GM12875 (cell line): ENCODE results near the gene CABP2.
"Not testable (repeated sequence)": the region's sequence is repeated elsewhere in the genome, so short reads cannot be mapped to it uniquely, and the experiment has no call there.

ENCODE experiments used
- H3K4me3 ChIP-seq: one replicate; pipeline ENCODE4 v1.5.1; 2011; ENCODE audit warnings: low read depth, low read length, control low read depth
- TF ChIP-seq, protein P1 (sequence below): IDR thresholded peaks from 2 replicates; pipeline ENCODE4 v1.5.1; 2011; ENCODE audit warnings: low read depth, mild to moderate bottlenecking, control low read depth, inconsistent platforms, low read length, moderate library complexity, borderline replicate concordance; ENCODE audit not compliant: insufficient read depth

Gene CABP2

GRCh38 chr11:67517784-67518552 is 5.3 kb downstream of the CABP2 start:
- H3K4me3 ChIP-seq, result no peak overlapping the region
- TF ChIP-seq, protein P1, sequence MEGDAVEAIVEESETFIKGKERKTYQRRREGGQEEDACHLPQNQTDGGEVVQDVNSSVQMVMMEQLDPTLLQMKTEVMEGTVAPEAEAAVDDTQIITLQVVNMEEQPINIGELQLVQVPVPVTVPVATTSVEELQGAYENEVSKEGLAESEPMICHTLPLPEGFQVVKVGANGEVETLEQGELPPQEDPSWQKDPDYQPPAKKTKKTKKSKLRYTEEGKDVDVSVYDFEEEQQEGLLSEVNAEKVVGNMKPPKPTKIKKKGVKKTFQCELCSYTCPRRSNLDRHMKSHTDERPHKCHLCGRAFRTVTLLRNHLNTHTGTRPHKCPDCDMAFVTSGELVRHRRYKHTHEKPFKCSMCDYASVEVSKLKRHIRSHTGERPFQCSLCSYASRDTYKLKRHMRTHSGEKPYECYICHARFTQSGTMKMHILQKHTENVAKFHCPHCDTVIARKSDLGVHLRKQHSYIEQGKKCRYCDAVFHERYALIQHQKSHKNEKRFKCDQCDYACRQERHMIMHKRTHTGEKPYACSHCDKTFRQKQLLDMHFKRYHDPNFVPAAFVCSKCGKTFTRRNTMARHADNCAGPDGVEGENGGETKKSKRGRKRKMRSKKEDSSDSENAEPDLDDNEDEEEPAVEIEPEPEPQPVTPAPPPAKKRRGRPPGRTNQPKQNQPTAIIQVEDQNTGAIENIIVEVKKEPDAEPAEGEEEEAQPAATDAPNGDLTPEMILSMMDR, result no peak

DNA sequence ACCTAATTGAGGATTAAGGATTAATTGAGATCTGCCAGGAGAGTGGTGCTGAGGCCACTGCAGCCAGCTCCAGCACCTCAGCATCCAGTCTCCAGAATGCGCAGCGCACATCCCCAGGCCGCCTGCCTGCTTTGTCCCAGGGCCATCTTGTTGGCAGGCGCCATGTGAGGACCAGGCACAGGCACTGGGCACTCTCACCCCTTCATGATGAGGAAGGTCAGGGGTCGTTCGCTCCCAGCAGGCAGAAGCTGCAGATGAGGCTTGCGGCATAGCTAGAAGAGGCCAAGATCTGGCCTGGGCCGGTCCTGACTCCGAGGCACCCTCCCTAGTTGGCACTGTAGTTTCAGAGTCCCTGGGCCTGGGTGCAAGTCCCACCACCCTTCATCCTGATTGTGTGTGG is 6.4 kb downstream of the CABP2 start:
- TF ChIP-seq, protein P1, result no peak
- no peak overlapping the region for H3K4me3 ChIP-seq

GRCh38 chr11:67514116-67514515 is 9.1 kb downstream of the CABP2 start:
- TF ChIP-seq, protein P1, result no peak
- no peak overlapping the region for H3K4me3 ChIP-seq

DNA sequence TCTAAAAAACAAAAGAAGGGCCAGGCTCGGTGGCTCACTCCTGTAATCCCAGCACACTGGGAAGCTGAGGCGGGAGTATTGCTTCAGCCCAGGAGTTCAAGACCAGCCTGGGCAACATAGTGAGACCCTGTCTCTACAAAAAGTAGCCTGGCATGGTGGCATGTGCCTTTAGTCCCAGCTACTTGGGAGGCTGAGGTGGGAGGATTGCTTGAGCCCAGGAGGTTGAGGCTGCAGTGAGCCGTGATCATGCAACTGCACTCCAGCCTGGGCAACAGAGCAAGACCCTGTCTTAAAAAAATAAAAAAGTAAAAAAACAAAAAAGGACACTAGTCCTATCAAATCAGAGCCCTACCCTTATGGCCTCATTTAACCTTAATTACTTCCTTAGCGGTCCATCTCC is 11.7 kb downstream of the CABP2 start:
- not testable (repeated sequence) for H3K4me3 ChIP-seq

DNA sequence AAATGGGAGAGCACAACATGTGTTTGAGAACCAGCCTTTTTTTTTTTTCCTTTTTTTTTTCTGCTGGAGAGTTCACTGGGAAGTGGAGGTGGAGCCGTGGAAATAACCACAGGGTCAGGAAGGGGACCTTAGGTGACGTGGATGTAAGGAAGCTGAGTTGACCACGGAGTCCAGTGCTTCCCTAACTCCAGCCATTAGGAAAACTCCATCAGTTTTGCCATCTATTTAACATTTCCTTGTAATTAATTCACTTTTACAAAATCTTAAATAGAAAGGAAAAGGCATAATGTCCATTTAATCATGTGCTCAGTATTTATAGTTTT is 13.3 kb downstream of the CABP2 start:
- no peak overlapping the region for H3K4me3 ChIP-seq
- TF ChIP-seq, protein P1, result no peak

GRCh38 chr11:67508486-67509121 is 14.6 kb downstream of the CABP2 start:
- TF ChIP-seq, protein P1, result no peak
- peak overlapping the region; percentile 100 for H3K4me3 ChIP-seq

GRCh38 chr11:67507864-67508485 is 15.3 kb downstream of the CABP2 start, which contains the start of gene CDK2AP2:
TSS of gene CDK2AP2 (minus strand) at chr11:67508162. CDS start at chr11:67508082, 80 bp downstream.
- TF ChIP-seq, protein P1, result no peak
- peak within 1 kb of the TSS; percentile 100 for H3K4me3 ChIP-seq
